HS-27A (cell line): Measurements from ENCODE around the gene REEP3.

Source experiments
- DNase-seq: peaks from one replicate; pipeline ENCODE4 v3.0.0-alpha.2; 2012; ENCODE audit warnings: low read depth, missing footprints

The REEP3 gene

GRCh38 chr10:63666836-63667383 is 145.7 kb downstream of the REEP3 start:
- no peak for DNase-seq

GRCh38 chr10:63667596-63668480 is 146.6 kb downstream of the REEP3 start:
- no peak for DNase-seq

GRCh38 chr10:63670291-63670898 is 149.2 kb downstream of the REEP3 start:
- no peak for DNase-seq

GRCh38 chr10:63671317-63671937 is 150.2 kb downstream of the REEP3 start:
- DNase-seq: no peak

GRCh38 chr10:63672491-63672890 is 151.3 kb downstream of the REEP3 start:
- no peak for DNase-seq

- DNase-seq: no peak
These were observed 152.0 kb downstream of the REEP3 start for GRCh38 chr10:63673246-63673645.

- DNase-seq: no peak
These were observed 152.6 kb downstream of the REEP3 start for GRCh38 chr10:63673846-63674245.
